Measurements from ENCODE around the gene DRC7. TPM values are rescaled to one million over a fixed set of nuclear protein-coding genes. Genes with fewer than 3 reads are reported as not detected.

The DRC7 gene
- total RNA-seq, 1 experiment from 2014 or later: 0.85 TPM

DNA sequence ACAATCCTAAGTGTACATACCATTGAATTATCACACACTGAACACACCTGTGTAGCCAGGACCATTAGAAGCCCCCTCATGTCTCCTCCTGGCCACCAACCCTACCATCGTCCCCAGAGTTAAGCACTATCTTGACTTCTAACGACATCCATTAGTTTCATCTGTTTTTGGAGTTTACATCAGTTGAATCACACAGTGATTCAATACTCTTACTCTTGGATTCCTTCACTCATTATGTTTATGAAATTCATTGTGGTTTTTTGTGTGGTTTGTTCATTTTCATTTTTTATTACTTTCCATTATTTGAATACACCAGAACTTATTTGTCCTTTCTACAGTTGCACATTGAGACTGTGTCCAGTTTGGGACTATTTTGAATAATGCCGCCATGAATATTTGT is 13.6 kb downstream of the DRC7 start:
- DNase-seq: no peak
- Histone ChIP-seq H3K27ac (no peak overlapping the region), H2AFZ (no peak overlapping the region), H4K20me1 (ENCODE audit: insufficient read depth) (no peaks in the 10 kb centered on the region), H3K4me1 (replicated peaks; ENCODE audit: insufficient read depth) (no peaks in the 10 kb centered on the region), H3F3A (ENCODE audit: insufficient read depth, low read depth) (no peaks in the 10 kb centered on the region), H3K4me2 (no peak overlapping the region), H3K9me2 (ENCODE audit: insufficient read depth) (no peaks in the 10 kb centered on the region), H3K36me3 (ENCODE audit: low read depth) (no peaks in the 10 kb centered on the region), H3K9me3 (ENCODE audit: insufficient read depth, low read depth) (no peaks in the 10 kb centered on the region), H3K27me3 (ENCODE audit: insufficient read depth, low read depth) (no peaks in the 10 kb centered on the region), H3K79me2 (ENCODE audit: low read depth) (no peaks in the 10 kb centered on the region), H3K4me3 (no peak overlapping the region)
- intact Hi-C loops (cut with micrococcal nuclease; ENCODE audit: unreplicated experiment): no loop called here
- BruUV-seq (replicated peaks): no TSS peak
- CTCF ChIA-PET: no interaction called here
- POLR2A ChIA-PET (ENCODE audit: unreplicated experiment): no interaction called here
- no peak for TF ChIP-seq EZH2 (IDR thresholded peaks at IDR 0.05; ENCODE audit: low read depth)
- TF ChIP-seq CTCF (conservative IDR thresholded peaks at IDR 0.05): no peak

- intact Hi-C loops (cut with micrococcal nuclease; ENCODE audit: unreplicated experiment): no loop called here
- Histone ChIP-seq H3K4me1 (replicated peaks; ENCODE audit: insufficient read depth) (no peaks in the 10 kb centered on the region), H4K20me1 (ENCODE audit: insufficient read depth) (no peaks in the 10 kb centered on the region), H3K79me2 (ENCODE audit: low read depth) (no peaks in the 10 kb centered on the region), H3K27me3 (ENCODE audit: insufficient read depth, low read depth) (no peaks in the 10 kb centered on the region), H3K9me2 (ENCODE audit: insufficient read depth) (no peaks in the 10 kb centered on the region), H3K9me3 (ENCODE audit: insufficient read depth, low read depth) (no peaks in the 10 kb centered on the region), H3K4me2 (no peak overlapping the region), H3K4me3 (no peak overlapping the region), H3K27ac (no peak overlapping the region), H2AFZ (no peak overlapping the region), H3F3A (ENCODE audit: insufficient read depth, low read depth) (no peaks in the 10 kb centered on the region), H3K36me3 (ENCODE audit: low read depth) (no peaks in the 10 kb centered on the region)
- ChIA-PET POLR2A (ENCODE audit: unreplicated experiment) (no interaction called here), CTCF (no interaction called here)
- no TSS peak for BruUV-seq (replicated peaks)
- no peak for DNase-seq
- TF ChIP-seq CTCF (conservative IDR thresholded peaks at IDR 0.05): no peak
- no peak for TF ChIP-seq EZH2 (IDR thresholded peaks at IDR 0.05; ENCODE audit: low read depth)
Measured at GRCh38 chr16:57709663-57710062, 15.1 kb downstream of the DRC7 start.

DNA sequence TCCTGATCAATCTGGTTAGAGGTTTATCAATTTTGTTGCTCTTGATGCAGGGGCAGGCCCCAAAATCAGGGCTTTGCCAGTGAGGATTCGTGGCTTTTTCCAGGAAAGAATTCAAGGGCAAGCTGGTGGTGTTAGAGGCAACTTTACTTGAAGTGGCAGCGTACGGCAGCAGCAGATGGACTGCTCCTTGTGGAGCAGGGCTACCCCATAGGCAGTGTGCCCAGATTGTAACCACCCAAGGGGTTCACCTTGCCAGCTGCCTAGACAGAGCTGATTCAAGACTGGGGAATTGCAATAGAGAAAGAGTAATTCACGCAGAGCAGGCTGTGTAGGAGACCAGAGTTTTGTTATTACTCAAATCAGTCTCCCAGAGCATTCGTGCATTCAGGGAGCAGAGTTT is 16.7 kb downstream of the DRC7 start:
- CTCF ChIA-PET: no interaction called here
- no TSS peak for BruUV-seq (replicated peaks)

More for the DNA sequence above, 16.7 kb downstream of the DRC7 start:
- no peaks in the 10 kb centered on the region for H3K9me3 ChIP-seq (ENCODE audit: insufficient read depth, low read depth)
- no peak overlapping the region for H2AFZ ChIP-seq
- no peaks in the 10 kb centered on the region for H3F3A ChIP-seq (ENCODE audit: insufficient read depth, low read depth)
- no peaks in the 10 kb centered on the region for H3K9me2 ChIP-seq (ENCODE audit: insufficient read depth)
- H3K79me2 ChIP-seq (ENCODE audit: low read depth): no peaks in the 10 kb centered on the region
- TF ChIP-seq EZH2 (IDR thresholded peaks at IDR 0.05; ENCODE audit: low read depth) (no peak), CTCF (conservative IDR thresholded peaks at IDR 0.05) (no peak)
- no peak overlapping the region for H3K4me2 ChIP-seq
- H3K36me3 ChIP-seq (ENCODE audit: low read depth): no peaks in the 10 kb centered on the region
- no peak overlapping the region for H3K4me3 ChIP-seq
- H3K27me3 ChIP-seq (ENCODE audit: insufficient read depth, low read depth): peaks cover 10% of the 10 kb centered on the region; the same call in 1 of the 2 replicates
- POLR2A ChIA-PET (ENCODE audit: unreplicated experiment): no interaction called here
- no peak for DNase-seq
- H4K20me1 ChIP-seq (ENCODE audit: insufficient read depth): no peaks in the 10 kb centered on the region
- no peak overlapping the region for H3K27ac ChIP-seq
- intact Hi-C loops (cut with micrococcal nuclease; ENCODE audit: unreplicated experiment): no loop called here
- H3K4me1 ChIP-seq (replicated peaks; ENCODE audit: insufficient read depth): no peaks in the 10 kb centered on the region
